Stimulated activated CD4-positive, alpha-beta T cell treated with anti-CD3 and anti-CD28 coated beads, TNF-alpha, amount 100 ng/mL, for 48 hours (primary cell): ENCODE results near the gene S1PR3.

Experiments used
- DNase-seq, 3 donors: peaks; one replicate each; pipeline ENCODE4 v3.0.0-alpha.2; 2020; ENCODE audit warnings: low read depth in 3 of 3

S1PR3 gene

GRCh38 chr9:89038382-89039103, 47.3 kb downstream of the S1PR3 start:
- no peak for DNase-seq

DNA sequence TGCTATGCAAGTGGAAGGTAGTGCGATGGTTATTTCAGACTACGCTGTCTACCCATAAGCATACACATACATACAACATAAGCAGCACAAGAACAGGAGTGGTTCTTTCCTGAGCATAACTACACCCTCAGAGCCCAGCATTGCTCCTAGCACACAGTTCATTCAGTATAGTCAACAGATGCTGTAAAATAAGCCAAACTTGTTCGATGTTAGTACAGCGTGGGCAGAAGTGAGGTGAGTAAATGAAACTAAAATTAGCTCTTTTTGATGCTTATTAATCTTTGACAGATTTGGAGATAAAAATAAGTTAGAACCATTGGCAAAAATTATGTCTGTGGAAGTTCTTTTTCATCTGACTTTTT, 47.8 kb downstream of the S1PR3 start:
- no peak for DNase-seq

DNA sequence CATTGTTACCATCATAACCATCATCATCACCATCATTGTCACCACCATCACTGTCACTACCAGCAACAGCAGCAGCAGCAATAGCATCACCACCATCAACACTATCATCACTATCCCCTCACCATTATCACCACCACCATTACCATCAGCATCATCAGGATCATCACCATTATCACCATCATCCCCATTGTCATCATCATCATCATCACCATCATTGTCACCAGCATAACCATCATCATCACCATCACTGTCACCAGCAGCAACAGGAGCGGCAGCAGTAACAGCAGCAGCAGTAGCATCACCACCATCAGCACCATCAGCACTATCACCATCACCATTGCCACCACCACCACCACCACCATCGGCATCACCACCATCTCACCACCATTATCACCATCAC, 48.4 kb downstream of the S1PR3 start:
- DNase-seq, result no peak

DNA sequence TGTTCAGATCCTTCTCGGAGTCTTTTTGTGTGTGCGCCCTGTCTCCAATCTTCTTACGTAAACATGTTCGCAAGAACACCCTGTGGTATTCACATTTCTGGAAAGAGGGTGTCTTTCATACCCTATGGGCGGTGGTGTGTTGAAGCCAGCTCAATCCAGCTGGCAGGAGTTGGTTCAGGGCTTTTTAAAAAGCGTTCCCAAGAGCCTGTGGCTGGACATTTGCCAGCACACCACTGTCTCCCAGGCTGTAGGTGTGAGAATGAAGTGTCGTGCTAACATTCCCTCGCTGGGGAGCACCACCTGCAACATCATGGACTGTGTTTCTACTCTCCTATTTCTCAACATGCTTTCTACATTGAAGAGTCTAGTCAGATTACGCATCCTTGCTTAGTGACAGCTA, 51.7 kb downstream of the S1PR3 start:
- no peak for DNase-seq

GRCh38 chr9:89044104-89044503, 52.8 kb downstream of the S1PR3 start:
- no peak for DNase-seq

GRCh38 chr9:89044881-89045280, 53.6 kb downstream of the S1PR3 start:
- no peak for DNase-seq

- no peak for DNase-seq
These were observed 55.6 kb downstream of the S1PR3 start for GRCh38 chr9:89046832-89047231.

- no peak for DNase-seq
These were observed 56.4 kb downstream of the S1PR3 start for GRCh38 chr9:89047667-89048066.

- DNase-seq, result no peak
These were observed 57.3 kb downstream of the S1PR3 start for GRCh38 chr9:89048616-89049015.

GRCh38 chr9:89049646-89050045, 58.4 kb downstream of the S1PR3 start:
- DNase-seq, result no peak

GRCh38 chr9:89051421-89052025, 60.3 kb downstream of the S1PR3 start:
- DNase-seq, result no peak

DNA sequence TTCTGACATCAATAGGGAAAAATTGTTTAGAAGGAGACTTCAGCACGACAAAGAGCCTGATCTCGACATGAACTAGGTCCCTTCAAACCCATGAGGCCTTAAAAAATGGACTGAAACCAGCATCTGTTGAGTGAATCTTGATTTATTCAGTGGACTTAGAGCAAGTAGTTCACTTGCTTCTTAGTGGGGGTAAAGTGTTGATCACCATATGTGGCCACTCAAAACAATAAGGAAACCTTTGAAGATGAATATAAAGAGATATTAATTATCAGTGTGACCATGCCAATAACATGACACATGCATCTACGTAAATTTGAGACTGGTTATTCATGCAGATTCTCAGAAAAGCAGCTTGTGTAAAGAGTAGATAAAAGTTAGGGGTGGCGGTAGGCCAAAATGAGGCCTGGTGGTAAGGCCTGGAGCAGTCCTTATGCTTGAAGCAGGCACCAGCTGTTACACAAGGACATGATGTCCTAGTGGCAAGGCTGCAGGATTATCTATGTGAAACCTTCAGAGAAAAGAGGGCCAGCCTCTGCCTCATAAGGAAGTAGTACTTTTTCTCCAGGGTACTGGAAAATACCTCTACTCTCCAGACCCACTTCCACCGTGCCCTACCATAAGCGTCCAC, 61.3 kb downstream of the S1PR3 start:
- DNase-seq, result no peak

- no peak for DNase-seq
These were observed 62.0 kb downstream of the S1PR3 start for GRCh38 chr9:89053301-89053700.
